Mesothelial cell of epicardium (in vitro differentiated cells): Measurements from ENCODE around the gene IBTK. TPM values are rescaled to one million over a fixed set of nuclear protein-coding genes. Genes with fewer than 3 reads are reported as not detected.
"Not testable (repeated sequence)": the region's sequence is repeated elsewhere in the genome, so short reads cannot be mapped to it uniquely, and the experiment has no call there.

Experiments
- DNase-seq, 2 experiments: peaks; one replicate each; pipeline ENCODE4 v3.0.0; 2021; ENCODE audit warnings: low spot score in 2 of 2; ENCODE audit not compliant: unreplicated experiment in 2 of 2
- H3K27ac Mint-ChIP-seq: 2 replicates; pipeline ENCODE4 v1.8.0; 2021; ENCODE audit warnings: mixed read lengths
- H3K27me3 Mint-ChIP-seq: 2 replicates; pipeline ENCODE4 v1.8.0; 2021; ENCODE audit warnings: low read depth, mixed read lengths
- H3K36me3 Mint-ChIP-seq: 2 replicates; pipeline ENCODE4 v1.8.0; 2021; ENCODE audit warnings: mixed read lengths
- H3K4me1 Mint-ChIP-seq: 2 replicates; pipeline ENCODE4 v1.8.0; 2021; ENCODE audit warnings: mixed read lengths
- H3K4me3 Mint-ChIP-seq: 2 replicates; pipeline ENCODE4 v1.8.0; 2021; ENCODE audit warnings: mild to moderate bottlenecking, moderate library complexity, mixed read lengths
- H3K9me3 Mint-ChIP-seq: 2 replicates; pipeline ENCODE4 v1.8.0; 2021; ENCODE audit warnings: mixed read lengths
- total RNA-seq: library from RNA; stranded (reverse); gene quantifications from 3 replicates; pipeline ENCODE4 v1.2.1, GENCODE V29; 2021
- TF ChIP-seq, protein P1 (sequence below): fragments of 200-600 bp; sonication (generic); IDR thresholded peaks from one replicate; pipeline ENCODE4 v1.5.0; 2021; ENCODE audit warnings: antibody characterized with exemption; ENCODE audit not compliant: unreplicated experiment

The IBTK gene
- total RNA-seq, 1 donor from 2014 or later = 33.3 TPM

DNA sequence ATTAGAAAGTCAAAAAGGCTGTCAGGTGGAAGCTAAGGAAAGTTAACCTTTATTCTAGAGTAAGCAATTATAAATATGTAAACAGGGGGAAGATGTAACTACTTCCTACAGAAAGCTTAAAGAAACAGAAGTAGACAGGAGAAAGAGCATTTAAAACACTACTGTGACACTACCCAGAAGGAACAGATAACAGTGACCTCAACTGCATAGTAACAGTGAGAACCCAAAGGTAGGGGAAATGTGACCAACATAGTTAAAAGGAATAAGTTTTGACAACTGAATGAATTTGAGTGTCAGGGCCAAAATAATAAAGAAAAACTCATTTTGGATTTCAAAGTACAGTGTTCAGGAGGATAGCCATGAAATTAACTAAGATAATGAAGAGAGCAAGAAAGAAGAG lies 43.5 kb downstream of the IBTK start:
- no peaks in the 10 kb centered on the region for H3K9me3 Mint-ChIP-seq
- TF ChIP-seq, protein P1, sequence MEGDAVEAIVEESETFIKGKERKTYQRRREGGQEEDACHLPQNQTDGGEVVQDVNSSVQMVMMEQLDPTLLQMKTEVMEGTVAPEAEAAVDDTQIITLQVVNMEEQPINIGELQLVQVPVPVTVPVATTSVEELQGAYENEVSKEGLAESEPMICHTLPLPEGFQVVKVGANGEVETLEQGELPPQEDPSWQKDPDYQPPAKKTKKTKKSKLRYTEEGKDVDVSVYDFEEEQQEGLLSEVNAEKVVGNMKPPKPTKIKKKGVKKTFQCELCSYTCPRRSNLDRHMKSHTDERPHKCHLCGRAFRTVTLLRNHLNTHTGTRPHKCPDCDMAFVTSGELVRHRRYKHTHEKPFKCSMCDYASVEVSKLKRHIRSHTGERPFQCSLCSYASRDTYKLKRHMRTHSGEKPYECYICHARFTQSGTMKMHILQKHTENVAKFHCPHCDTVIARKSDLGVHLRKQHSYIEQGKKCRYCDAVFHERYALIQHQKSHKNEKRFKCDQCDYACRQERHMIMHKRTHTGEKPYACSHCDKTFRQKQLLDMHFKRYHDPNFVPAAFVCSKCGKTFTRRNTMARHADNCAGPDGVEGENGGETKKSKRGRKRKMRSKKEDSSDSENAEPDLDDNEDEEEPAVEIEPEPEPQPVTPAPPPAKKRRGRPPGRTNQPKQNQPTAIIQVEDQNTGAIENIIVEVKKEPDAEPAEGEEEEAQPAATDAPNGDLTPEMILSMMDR = no peak
- H3K27ac Mint-ChIP-seq = no peak overlapping the region

DNA sequence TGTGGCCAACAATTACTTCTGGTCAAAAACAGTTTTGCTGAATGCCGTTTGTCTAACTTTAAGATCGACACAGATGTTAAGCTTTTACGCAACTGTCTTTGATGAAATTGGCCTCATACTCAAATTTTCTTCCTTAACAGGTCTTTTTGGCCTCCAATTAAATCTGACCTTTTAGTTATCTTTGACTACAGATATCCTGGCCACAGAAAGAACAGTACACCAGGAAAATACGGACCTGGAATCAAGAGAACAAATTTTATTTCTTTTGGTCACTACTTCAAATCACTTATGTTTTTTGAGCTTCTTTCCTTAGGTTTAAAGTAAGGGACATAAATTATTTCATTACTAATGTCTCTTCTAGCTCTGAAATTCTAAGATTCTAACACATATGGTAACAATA lies 49.8 kb downstream of the IBTK start:
- no peak overlapping the region for H3K27ac Mint-ChIP-seq

More for the DNA sequence above, 43.5 kb downstream of the IBTK start:
- Mint-ChIP-seq H3K4me1 (peaks cover 3% of the 10 kb centered on the region), H3K27me3 (no peaks in the 10 kb centered on the region), H3K4me3 (no peak overlapping the region), H3K36me3 (peaks cover 36% of the 10 kb centered on the region)
- DNase-seq = no peak

DNA sequence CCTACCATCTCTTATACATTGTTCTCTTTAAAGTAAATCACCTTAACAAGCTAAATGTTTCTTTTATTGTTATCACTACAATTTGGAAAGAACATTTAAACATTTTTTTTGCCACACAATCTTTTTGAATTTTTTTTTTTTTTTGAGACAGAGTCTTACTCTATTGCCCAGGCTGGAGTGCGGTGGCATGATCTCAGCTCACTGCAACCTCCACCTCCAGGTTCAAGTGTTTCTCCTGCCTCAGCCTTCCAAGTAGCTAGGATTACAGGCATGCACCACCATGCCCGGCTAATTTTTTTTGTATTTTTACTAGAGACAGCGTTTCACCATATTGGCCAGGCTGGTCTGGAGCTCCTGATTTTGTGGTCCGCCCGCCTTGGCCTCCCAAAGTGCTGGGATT lies 50.3 kb downstream of the IBTK start:
- DNase-seq, H3K4me1 Mint-ChIP-seq, H3K27ac Mint-ChIP-seq, H3K4me3 Mint-ChIP-seq, H3K9me3 Mint-ChIP-seq, H3K27me3 Mint-ChIP-seq: not testable (repeated sequence)
- peaks cover 22% of the 10 kb centered on the region for H3K36me3 Mint-ChIP-seq

More for the DNA sequence above, 49.8 kb downstream of the IBTK start:
- no peak for DNase-seq
- H3K9me3 Mint-ChIP-seq = no peaks in the 10 kb centered on the region
- H3K36me3 Mint-ChIP-seq = peaks cover 25% of the 10 kb centered on the region
- no peaks in the 10 kb centered on the region for H3K4me1 Mint-ChIP-seq
- TF ChIP-seq, protein P1 = no peak
- H3K27me3 Mint-ChIP-seq = no peaks in the 10 kb centered on the region
- no peak overlapping the region for H3K4me3 Mint-ChIP-seq

DNA sequence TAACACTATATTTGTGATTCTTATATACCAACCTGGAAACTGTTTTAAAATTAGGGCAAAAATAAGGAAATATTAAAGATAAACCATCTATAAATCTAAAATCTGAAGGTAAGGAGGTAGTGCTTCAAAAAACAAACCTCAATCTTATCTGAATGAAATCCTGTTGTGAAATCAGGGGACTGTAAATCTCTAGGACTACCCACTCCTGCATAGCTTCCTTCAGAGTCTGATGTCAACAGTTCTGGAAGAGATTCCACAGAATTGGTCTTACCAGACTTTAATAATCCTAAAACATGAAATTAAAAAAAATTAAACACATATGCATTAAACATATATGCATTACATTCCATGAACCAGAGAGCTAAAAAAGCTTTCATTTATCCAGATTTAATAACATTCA lies 51.4 kb downstream of the IBTK start:
- Mint-ChIP-seq H3K27ac (no peak overlapping the region), H3K9me3 (no peaks in the 10 kb centered on the region), H3K4me1 (no peaks in the 10 kb centered on the region), H3K36me3 (peaks cover 25% of the 10 kb centered on the region), H3K4me3 (no peak overlapping the region), H3K27me3 (no peaks in the 10 kb centered on the region)
- TF ChIP-seq, protein P1 = no peak
- no peak for DNase-seq

DNA sequence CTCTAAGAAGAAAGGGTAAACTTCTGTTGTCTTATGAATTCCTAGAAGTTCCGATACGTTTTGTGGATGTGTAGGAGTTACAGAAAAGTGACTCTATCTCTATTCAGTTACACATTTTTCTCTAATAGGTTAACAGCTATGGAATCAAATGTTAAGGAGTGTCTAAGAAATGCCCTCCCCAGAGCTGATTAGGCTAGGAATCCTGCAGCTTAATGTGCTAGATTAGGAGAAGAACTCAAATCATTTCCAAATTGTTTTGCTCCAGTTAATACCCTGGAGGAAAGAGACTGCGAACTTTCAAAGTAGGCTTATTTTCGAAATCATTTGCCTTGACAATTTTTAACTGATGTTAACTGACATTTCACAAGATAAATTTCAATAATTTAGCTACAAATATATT lies 51.9 kb downstream of the IBTK start:
- no peak overlapping the region for H3K4me3 Mint-ChIP-seq
- TF ChIP-seq, protein P1 = no peak
- H3K36me3 Mint-ChIP-seq = peaks cover 25% of the 10 kb centered on the region
- H3K27ac Mint-ChIP-seq = no peak overlapping the region
- H3K9me3 Mint-ChIP-seq = no peaks in the 10 kb centered on the region
- no peak for DNase-seq
- no peaks in the 10 kb centered on the region for H3K4me1 Mint-ChIP-seq
- no peaks in the 10 kb centered on the region for H3K27me3 Mint-ChIP-seq

DNA sequence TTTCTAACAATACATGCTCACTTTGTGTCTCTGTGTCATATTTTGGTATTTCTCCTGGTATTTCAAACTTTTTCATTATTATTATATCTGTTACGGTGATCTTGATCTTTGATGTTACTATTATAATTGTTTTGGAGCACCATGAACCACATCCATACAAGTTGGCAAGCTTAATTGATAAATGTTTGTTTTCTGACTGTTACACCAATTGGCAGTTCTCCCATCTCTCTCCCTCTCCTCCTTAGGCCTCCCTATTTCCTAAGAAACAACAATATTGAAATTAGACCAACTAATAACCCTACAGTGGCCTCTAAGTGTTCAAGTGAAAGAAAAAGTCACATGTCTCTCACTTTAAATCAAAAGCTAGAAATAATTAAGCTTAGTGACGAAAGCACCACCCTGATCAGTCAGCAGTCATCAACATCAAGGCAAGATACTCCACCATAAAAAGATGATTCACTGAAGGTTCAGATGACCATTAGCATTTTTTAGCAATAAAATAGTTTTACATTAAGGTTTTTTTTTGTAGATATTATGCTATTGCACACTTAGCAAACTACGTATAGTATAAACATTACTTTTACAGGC lies 61.5 kb downstream of the IBTK start:
- H3K4me1 Mint-ChIP-seq = peaks cover 5% of the 10 kb centered on the region
- peaks cover 53% of the 10 kb centered on the region for H3K36me3 Mint-ChIP-seq
- H3K27ac Mint-ChIP-seq = no peak overlapping the region
- DNase-seq = no peak
- H3K27me3 Mint-ChIP-seq = no peaks in the 10 kb centered on the region
- no peak overlapping the region for H3K4me3 Mint-ChIP-seq
- TF ChIP-seq, protein P1 = no peak
- no peaks in the 10 kb centered on the region for H3K9me3 Mint-ChIP-seq
